A172 (cell line): Measurements from ENCODE around the gene DNAI2. TPM values are rescaled to one million over a fixed set of nuclear protein-coding genes. Genes with fewer than 3 reads are reported as not detected.

Source experiments
- DNase-seq: peaks from one replicate; pipeline ENCODE4 v3.0.0-alpha.2; 2015; ENCODE audit warnings: low spot score
- total RNA-seq: library from RNA; depleted of rRNA; stranded (reverse); fragments of >200 nt; shearing (Covaris generic); gene quantifications from 2 replicates; pipeline ENCODE4 v1.2.3, GENCODE V29; 2014; rRNA removed

DNAI2 gene, protein sequence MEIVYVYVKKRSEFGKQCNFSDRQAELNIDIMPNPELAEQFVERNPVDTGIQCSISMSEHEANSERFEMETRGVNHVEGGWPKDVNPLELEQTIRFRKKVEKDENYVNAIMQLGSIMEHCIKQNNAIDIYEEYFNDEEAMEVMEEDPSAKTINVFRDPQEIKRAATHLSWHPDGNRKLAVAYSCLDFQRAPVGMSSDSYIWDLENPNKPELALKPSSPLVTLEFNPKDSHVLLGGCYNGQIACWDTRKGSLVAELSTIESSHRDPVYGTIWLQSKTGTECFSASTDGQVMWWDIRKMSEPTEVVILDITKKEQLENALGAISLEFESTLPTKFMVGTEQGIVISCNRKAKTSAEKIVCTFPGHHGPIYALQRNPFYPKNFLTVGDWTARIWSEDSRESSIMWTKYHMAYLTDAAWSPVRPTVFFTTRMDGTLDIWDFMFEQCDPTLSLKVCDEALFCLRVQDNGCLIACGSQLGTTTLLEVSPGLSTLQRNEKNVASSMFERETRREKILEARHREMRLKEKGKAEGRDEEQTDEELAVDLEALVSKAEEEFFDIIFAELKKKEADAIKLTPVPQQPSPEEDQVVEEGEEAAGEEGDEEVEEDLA
- total RNA-seq, result not detected in 2 replicates

DNA sequence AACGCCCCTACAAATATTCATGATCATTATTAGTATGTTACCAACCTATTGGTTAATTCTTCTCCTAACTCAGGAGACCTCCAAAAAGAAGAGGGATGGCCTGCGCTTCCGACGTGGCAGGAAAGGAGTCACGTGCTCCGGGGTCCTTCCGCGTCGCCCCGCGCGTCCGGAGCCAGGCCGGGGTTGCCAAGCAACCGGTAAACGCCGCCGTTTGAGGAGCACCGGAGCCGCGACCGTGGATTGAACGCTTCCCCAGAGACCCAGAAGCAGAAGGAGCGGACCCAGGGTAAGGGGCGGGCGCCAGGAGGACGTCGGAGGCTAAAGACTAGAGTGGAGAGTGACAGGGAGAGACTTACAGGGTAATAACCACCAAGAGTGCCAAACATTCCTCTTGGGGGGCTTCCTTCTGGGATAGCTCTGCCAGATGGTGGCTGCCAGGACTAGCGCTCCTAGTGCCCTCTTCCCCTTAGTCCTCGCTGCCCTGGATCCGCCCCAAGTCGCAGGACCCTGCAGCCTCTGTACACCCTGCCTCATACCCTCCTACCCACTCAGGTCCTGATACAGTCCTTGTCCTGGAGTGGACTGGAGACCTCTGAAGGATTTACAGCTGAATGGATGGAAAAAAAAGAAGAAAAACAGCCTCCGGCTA lies at the start of gene DNAI2:
DNAI2 (plus strand) TSS at position 175 of the 649 bp plus-strand sequence. CDS start 7,584 bp downstream, outside the sequence.
- no peak for DNase-seq

DNA sequence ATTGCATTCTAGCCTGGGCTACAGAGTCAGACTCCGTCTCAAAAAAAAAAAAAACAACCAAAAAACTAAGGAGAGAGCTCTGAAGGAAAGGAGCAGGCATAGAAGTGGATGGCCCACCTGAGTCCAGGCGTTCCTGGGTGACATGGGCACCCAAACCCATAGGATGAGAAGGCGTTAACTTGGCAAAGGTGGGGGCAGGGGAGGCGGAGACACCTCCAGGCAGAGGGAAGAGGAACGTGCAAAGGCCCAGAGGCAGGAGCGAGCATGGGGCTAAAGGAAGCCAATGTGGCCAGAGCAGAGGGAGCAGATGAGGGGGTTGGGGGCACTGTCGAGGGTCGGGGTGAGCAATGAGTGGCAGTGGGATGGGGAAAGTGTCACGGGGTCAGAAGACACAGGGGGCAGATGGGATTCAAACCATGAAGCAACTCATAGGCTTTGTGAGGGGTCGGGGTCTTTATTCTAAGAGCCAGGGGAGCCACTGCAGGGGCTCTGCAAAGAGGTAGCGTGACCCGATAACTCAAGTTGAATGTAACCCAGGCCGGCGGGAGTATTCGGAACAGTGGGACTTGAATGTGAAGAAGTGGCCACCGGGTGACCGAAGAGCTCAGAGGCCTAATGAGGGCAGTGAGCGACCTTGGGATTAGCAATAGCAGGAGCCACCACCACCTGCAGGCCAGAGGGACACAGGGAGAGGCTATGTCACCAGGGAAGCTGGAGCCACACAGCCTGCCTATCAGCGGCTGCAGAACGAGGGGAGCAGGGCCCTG lies 48.9 kb upstream of the DNAI2 start:
- no peak for DNase-seq

DNA sequence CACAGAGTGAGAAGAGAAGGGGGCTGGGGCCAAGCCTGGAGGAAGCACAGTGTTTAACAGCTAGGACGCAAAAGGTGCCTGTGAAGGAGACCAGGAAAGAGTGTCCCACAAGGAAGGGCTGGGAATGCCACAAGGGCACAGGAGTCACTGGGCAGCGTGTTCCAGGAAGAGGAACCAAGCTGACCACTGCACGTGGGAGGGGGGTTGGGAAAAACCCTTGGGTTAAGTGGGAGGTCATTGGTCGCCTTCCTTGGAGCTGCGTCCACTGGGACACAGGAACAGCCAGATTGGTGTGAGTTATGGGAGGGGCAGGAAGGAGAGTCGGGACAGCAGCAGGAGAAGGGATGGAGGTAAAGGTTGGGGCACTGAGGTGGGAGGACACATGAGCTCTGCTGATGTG lies 47.8 kb upstream of the DNAI2 start:
- DNase-seq, result no peak

DNA sequence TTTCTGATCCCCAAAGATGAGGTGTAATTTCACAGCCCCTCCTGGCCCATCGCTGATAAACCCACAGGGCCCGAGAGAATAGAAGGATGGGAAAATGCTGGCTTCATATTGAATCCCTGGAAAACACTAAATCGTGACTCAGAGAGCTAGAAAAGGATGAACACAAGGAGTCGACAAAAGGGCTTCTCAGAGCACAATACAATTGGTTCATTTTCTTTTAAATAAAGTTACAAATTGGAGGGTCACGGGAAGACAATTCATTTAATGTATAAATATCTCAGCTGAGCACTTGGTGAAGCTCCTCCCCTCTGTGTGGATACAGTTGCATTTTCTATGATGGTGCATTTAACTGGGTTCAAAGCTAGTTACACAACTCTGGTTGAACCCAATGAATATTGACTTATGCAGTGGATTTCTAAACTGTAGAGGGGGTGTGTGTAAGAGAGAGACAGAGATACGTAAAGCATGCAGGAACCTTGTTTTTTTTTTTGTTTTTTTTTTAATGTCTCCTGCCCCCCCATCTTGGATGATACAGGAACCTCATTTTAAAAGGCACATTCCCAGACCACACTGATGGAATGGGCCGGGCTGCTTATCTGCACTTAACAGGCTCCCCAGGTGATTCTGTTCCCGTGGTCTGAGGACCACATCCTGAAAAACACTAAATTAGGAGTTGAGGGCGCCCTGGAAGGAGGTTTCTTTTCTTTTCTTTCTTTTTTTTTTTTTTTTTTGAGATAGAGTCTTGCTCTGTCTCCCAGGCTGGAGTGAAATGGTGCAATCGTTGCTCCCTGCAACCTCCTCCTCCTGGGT lies 46.6 kb upstream of the DNAI2 start:
- no peak for DNase-seq

DNA sequence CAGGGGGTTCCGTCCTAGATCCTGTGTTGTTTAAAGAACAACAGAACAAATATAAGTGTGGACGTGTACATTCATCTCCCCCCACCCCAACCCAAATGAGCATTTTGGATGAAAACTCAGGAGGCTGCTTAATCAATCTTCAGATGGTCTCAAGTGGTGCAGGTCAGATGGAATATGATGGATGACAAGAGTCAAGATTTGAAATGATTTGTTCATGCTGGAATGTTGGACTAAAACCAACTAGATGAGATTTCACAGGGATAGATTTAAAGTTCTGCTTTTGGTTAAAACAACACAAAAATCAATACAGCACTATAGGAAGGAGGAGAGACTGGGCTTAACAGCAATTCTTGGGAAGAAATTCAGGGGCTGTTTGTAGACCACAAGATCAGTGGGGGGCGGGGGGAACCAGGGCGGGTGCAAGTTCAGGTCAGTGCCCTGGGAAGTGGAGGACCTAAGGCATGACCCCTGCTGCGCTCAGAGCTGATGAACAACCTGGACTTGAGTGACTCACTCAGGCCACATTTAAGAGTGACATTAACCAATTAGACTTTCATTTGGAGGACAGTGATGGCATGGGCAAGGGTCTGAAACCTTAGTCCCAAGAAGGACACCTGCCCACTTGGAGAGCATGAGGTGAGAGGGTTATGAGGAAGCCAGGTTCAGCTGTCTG lies 45.6 kb upstream of the DNAI2 start:
- DNase-seq, result no peak

DNA sequence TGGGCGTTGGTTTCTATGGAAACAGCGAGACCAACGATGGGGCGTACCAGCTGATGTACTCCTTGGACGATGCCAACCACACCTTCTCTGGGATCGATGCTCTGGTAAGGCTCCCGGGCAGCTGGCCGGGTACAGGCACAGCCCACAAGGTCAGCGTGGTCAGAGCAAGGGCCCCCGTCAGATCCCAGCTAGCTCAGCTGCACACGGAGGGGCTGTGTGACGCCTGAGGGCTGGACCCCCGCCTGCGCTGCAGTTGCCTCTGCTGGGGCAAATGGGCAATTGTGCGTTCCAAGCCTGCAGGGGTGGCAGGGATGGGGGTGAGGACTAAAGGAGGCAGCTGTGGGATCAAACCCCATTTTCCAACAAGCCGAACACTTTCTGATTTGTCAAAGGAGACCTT lies 43.1 kb upstream of the DNAI2 start:
- DNase-seq, result no peak

DNA sequence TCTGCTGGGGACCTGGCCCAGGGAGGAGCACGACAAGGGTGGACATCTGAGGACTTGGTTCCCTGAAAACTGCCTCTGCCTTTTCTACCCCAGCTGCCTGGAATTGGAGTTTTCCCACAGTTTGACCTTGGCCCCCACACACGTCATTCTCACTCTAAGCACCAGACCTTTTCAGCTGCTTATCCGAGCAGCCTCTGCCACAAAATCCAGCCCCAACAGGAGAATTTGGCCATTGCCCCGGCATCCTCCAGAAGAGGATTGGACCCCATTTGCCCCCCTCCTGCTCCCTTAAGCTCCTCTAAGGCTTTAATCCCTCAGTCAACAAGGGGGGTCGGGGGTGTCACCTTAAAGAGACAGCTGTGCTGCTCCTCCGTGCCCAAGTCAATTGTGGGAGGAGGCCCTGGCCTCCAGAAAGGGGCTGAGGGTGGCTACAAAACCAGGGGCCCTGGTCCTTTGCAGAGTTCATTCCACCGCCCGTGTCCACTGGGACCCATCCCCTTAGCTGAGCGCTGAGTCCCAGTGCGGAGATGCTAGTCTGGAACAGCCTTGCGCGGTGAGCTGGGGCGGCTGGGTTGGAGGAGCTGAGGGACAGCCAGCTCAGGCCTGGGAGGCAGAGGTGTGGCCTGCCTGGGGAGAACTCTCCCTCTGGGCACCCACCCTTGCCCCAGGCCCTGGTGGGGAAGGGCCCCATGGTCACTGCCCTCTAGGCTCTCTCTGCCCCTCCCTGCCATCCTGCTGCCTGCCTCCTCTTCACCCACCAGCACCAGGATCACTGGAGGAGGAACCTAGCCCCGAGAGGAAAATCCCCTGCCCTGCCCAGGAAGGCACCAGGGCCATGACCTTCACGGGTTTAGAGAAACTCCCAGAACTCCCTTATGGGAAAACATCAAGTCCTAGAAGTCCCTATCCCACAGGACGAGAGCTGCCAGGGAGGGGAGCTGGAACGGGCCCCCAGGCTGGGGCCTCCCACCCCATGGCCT lies 41.8 kb upstream of the DNAI2 start:
- DNase-seq, result no peak

DNA sequence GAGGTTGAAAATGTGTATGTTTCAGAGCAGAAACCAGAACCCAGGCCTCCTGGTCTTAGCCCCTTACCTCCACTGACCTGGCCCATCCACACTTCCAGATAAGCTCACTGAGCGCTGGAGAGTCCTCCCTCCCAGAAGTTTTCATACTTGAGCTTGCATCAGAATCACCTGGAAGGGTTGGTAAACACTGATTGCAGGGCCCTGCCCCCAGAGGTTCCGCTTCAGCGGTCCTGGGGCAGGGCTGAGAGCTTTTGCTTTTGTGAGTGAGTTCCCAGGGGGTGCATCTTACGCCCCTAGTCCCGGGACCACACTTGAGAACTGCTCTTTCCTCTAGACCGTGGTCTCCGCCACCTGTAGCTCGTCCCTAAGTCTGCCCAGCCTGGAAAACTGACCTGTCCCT lies 40.1 kb upstream of the DNAI2 start:
- no peak for DNase-seq

DNA sequence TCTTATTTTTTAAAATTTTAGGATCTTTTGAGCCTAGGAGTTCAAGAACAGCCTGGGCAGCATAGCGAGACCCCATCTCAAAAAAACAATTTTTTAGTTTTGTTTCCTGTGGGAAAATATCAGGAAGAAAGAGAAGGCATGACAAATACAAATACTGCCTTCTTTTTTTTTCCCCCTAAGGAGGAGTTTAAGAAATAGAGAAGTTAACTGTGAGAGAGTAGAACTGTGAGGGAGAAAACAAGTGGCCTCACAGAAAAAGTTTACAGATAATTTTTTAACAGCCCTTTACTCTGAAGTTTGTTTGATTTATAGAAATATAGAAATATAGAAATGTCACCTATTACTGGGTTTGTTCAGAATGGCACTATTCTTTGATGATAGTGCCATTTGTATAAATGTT lies 39.5 kb upstream of the DNAI2 start:
- DNase-seq, result no peak

DNA sequence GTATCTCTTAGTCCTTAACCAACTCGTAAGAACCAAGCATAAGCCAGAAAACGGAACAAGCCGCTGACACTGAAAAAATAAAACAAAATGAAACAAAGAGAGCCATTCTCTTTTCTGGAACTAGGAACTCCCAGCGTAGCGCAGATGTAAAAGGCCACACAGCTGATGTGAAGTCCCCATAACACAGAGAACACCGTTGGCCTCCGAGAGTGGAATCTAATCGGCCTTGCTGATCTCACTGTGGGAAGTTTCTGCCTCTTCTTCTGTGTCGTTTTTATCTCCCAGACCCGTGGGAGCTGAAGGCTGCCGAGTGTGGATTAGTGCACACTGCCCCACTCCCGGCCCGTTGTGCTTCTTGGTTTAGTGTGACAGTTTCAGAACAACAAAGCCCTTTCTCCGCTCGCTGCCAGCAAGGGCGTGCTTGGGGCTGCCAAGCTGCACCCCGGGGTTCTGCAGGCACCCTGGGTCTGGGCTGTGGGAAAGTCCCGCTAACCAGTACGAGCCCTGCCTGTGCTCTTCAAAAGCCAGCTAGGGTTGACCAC lies 38.9 kb upstream of the DNAI2 start:
- DNase-seq, result no peak

DNA sequence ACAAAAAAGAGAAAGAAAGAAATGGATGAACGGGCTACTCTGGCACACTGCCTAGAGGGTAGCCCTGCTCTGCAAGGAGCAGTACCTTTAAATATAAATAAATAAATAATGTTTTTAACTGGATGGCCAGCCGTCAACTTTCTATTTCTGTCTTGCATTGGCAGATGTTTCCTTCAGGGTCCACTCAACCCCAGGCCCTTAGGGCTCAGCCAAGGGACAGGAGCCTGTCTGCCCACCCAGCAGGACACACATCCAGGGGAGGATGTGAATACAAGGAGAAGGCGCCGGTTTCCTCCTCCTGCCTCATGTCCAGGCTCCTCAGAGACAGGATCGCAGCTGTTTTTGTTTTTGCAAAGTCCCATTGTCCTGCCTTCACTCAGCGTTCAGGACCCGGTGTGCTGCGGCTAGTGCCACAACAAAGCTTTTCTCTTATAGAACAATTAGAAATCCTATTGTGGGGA lies 38.1 kb upstream of the DNAI2 start:
- DNase-seq, result no peak

DNA sequence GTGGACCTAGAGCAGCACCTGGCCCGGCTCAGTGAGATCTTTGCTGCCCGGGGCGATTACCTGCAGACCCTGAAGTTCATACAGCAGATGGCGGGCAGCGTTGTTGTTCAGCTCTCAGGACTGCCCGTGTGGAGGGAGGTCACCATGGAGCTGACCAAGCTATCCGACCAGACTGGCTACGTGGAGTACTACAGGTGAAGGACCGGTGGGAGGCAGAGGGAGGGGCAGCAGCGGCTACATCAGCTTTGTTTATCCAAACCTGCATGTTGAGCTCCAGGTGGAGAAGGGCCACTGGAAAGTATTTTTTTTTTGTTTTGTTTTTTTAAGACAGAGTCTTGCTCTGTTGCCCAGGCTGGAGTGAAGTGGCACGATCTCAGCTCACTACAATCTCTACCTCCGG lies 36.7 kb upstream of the DNAI2 start:
- no peak for DNase-seq

DNA sequence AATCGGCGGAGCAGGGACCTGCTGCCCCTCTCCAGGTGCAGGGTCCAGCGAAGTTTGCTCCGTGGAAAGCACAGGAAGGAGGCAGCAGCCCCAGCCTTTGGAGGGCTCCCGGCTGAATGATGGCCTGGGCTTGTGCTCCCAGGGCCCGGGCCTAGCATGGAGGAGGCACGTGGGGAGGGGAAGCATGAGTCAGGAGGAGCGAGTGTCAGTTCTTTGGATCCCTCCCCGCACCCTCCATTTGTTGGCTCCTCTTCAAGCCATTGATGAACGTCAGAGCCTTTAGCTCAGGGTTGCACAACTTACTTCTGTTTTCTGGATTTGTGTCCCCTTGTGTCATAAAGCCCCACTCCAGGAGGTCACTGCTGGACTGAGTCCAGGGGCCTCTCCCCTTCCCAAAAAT lies 34.9 kb upstream of the DNAI2 start:
- no peak for DNase-seq

DNA sequence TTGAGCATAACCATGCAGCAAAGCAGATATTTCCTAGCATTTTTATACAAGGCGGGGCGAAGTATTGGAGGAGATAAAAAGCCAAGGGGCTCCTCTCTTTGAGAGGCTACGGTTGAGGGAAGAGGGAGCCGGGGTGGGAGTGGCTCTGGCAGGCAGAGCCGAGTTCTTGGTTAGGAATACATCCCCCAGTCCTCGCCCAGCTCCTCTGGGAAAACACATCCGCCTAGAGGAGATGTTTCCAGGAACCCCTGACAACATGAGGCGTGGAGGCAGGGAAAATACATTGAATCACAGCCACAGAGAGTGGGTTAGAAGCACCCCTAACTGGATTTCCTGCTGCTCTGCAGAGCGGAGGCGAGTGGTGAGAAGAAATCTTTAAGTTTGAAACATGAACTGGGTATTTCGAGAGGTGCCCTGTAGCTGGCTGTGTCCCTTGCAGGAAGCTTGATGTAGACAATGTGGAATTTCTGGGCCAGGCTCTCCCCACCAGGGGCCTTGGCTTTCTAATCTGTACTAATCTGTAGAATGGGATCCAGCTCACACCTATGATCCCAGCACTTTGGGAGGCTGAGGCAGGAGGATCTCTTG lies 33.3 kb upstream of the DNAI2 start:
- no peak for DNase-seq

DNA sequence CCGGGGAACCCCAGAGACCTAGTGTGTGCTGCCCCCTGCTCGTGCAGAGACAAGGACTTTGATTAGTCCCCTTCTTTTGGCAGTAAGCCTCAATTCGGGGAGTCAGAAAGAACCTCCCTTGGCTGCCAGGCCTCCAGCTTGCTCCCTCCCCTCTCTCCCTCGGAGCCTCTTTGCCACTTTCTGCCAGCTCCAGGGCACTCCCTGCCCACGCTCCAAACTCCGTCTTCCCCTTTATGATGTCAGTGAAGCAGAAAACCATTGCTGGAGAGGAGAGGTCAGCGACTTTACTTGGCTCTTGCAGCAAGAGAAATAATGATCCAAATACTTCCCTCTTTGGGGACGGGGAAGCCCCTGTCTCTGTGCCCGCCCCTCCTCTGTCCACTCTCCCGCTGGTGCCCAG lies 32.6 kb upstream of the DNAI2 start:
- no peak for DNase-seq

DNA sequence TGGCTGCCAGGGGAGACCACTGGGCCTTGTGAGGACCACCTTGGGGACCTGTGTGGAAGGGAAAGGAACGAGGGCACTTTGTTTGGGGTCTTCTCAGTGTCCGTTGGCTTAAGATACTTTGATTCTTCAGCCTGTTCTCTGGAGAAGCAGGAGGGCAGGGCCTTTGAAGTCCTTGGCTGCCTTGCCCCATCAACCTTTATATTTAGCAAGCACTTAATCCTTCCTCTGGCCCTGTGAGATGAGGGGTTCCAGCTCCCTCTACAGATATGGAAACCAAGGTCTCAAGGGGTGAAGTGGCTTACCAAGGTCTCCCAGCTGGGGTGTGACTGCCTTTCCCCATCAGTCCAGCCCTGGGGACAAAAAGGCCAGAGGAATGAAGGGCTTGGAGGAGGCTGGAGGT lies 32.2 kb upstream of the DNAI2 start:
- DNase-seq, result no peak

DNA sequence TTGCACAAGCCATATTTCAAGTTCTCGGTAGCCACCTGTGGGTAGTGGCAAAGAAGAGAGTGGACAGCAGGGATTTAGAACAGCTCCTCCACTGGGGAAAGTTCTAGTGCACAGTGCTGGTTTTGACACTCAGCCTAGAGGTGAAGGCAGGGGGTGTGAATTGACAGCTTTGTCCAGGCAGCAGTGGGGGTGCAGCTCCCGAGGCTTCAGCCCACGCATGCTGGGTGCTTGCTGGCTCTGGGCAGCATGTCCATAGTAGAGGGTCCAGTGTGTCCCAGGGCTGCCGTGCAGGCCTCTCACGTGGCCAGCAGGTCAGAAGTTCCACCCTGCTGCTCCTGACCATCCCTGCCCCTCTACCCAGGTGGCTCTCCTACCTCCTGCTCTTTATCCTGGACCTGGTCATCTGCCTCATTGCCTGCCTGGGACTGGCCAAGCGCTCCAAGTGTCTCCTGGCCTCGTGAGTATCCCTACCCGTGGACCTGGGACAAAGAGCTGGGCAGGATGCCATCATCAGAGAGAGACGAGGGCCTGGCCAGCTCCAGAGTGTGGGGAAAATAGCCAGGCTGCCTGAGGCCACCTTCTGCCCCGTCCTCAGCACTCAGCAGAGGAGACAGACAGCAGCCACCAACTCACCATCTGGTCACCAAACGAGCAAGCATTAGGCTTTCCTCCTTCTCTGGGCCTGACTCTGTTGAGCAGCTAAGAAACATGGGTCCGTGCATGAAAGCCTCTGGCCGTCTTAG lies 30.9 kb upstream of the DNAI2 start:
- no peak for DNase-seq

DNA sequence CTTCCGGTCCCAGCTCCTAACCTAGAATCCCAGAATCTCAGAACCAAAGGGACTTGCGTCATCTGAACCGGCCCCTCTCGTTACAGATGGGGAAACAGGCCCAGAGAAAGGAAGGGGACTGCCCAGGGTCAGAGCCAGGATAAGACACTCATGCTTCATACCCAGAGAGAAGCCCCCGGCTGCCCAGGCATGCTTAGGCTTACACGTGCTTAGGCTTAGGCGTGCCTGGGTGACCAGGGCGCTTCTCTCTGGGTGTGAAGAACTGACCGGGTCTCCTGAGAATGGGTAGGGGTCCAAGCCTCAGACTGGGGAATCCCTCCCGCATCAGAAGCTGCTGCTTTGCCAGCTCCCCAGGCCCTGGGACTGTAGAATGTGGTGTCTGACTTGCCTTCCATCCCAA lies 29.9 kb upstream of the DNAI2 start:
- no peak for DNase-seq
